Fibroblast of lung (primary cell): ENCODE results near the gene RAB3GAP1.

Experiments
- CTCF ChIP-seq, 2 donors: IDR thresholded peaks in 1 of 2; conservative IDR thresholded peaks in 1 of 2; 1 replicate in 1 of 2; 2 replicates in 1 of 2; pipeline ENCODE4 v1.5.1; 2011 to 2012; ENCODE audit warnings: low read length in 2 of 2, control low read depth in 1 of 2, inconsistent platforms in 1 of 2, low read depth in 1 of 2, mild to moderate bottlenecking in 1 of 2
- EZH2 ChIP-seq: IDR thresholded peaks from 2 replicates; pipeline ENCODE4 v1.5.1; 2012; ENCODE audit warnings: low read length, control low read depth, mild to moderate bottlenecking; ENCODE audit errors: missing control alignments

DNA sequence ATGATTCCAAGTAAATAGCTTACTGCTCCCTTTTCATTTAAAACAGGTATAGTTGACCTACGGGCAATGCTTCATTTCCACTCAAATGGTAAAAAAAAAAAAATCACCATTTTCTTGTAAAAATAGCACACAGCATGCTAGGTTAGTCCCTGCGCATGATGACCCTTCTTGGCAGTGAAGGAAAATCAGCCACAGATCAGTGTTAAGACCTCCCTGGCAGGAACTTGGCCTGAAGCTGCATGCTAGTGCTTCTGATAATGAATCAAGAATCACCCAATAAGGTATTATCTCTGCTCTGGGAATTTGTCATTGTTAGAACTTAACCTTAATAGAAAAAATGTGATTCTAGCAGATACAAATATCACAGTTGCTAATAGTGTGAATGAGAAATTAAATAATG is 166.3 kb downstream of the RAB3GAP1 start:
- TF ChIP-seq CTCF (conservative IDR thresholded peaks at IDR 0.05 in 1 of 2, IDR thresholded peaks at IDR 0.05 in 1 of 2; ENCODE audit: low read depth in 1 of 2, low read length in 2 of 2) (no peak), EZH2 (no peak)
